Neural cell (in vitro differentiated cells): Measurements from ENCODE around the gene TMEM117. TPM values are rescaled to one million over a fixed set of nuclear protein-coding genes. Genes with fewer than 3 reads are reported as not detected.
A peak's percentile ranks its signal among the peaks of the same experiment; 100 is the strongest.

Experiments used
- H2AFZ ChIP-seq: fragments of 200-600, 300-800 bp; sonication (generic), shearing (Covaris generic); 2 replicates; pipeline ENCODE4 v1.6.0; 2014; ENCODE audit warnings: low read depth, mild to moderate bottlenecking, antibody characterized with exemption, low read length, moderate library complexity
- H3F3A ChIP-seq: fragments of 200-600 bp; shearing (Covaris generic); 2 replicates; pipeline ENCODE4 v1.6.1; 2016; ENCODE audit warnings: mild to moderate bottlenecking, moderate library complexity, mixed read lengths, antibody characterized with exemption, low read length; ENCODE audit not compliant: insufficient read depth, poor library complexity, severe bottlenecking
- H3K27ac ChIP-seq: fragments of 200-600, 300-800 bp; sonication (generic), shearing (Covaris generic); 2 replicates; pipeline ENCODE4 v1.5.1; 2014; ENCODE audit warnings: mild to moderate bottlenecking, low read length, moderate library complexity
- H3K27me3 ChIP-seq: fragments of 300-800, 200-600 bp; sonication (generic), shearing (Covaris generic); 2 replicates; pipeline ENCODE4 v1.6.0; 2014; ENCODE audit warnings: mild to moderate bottlenecking, low read depth, low read length, moderate library complexity; ENCODE audit not compliant: insufficient read depth
- H3K36me3 ChIP-seq: fragments of 300-800, 200-600 bp; sonication (generic), shearing (Covaris generic); 2 replicates; pipeline ENCODE4 v1.5.1; 2014; ENCODE audit warnings: mild to moderate bottlenecking, antibody characterized with exemption, low read length, moderate library complexity; ENCODE audit not compliant: insufficient read depth
- H3K4me2 ChIP-seq: fragments of 300-800, 200-600 bp; sonication (generic), shearing (Covaris generic); 2 replicates; pipeline ENCODE4 v1.6.0; 2014; ENCODE audit warnings: mild to moderate bottlenecking, low read length
- H3K4me3 ChIP-seq: fragments of 300-800, 200-600 bp; sonication (generic), shearing (Covaris generic); 2 replicates; pipeline ENCODE4 v1.5.1; 2014; ENCODE audit warnings: mild to moderate bottlenecking, low read length, moderate library complexity
- H3K79me2 ChIP-seq: fragments of 200-600 bp; shearing (Covaris generic); replicated peaks from 2 replicates; pipeline ENCODE4 v1.6.0; 2014; ENCODE audit warnings: mild to moderate bottlenecking, low read length, moderate library complexity; ENCODE audit not compliant: insufficient read depth
- H3K9ac ChIP-seq: fragments of 300-800, 200-600 bp; sonication (generic), shearing (Covaris generic); 2 replicates; pipeline ENCODE4 v1.6.1; 2016; ENCODE audit warnings: mild to moderate bottlenecking, low read length, mixed read lengths
- H3K9me2 ChIP-seq: fragments of 200-600 bp; shearing (Covaris generic); 2 replicates; pipeline ENCODE4 v1.6.1; 2016; ENCODE audit warnings: mild to moderate bottlenecking, low read length, mixed read lengths; ENCODE audit not compliant: insufficient read depth
- H3K9me3 ChIP-seq: fragments of 200-600, 300-800 bp; sonication (generic), shearing (Covaris generic); 2 replicates; pipeline ENCODE4 v1.6.1; 2016; ENCODE audit warnings: mild to moderate bottlenecking, mixed run types, low read length, moderate library complexity, mixed read lengths
- H4K20me1 ChIP-seq: fragments of 200-600 bp; shearing (Covaris generic); 2 replicates; pipeline ENCODE4 v1.6.1; 2016; ENCODE audit warnings: mild to moderate bottlenecking, mixed run types; ENCODE audit not compliant: insufficient read depth
- CTCF ChIP-seq: fragments of 450-650 bp; IDR thresholded peaks from 2 replicates; pipeline ENCODE4 v1.5.1; 2014; ENCODE audit warnings: antibody characterized with exemption, mild to moderate bottlenecking, moderate library complexity; ENCODE audit not compliant: poor library complexity, severe bottlenecking
- EP300 ChIP-seq: fragments of 450-650 bp; conservative IDR thresholded peaks from 2 replicates; pipeline ENCODE4 v1.6.1; 2014; ENCODE audit warnings: antibody characterized with exemption, mild to moderate bottlenecking, moderate library complexity; ENCODE audit not compliant: poor library complexity, severe bottlenecking
- EZH2 ChIP-seq: fragments of 200-600, 300-800 bp; shearing (Covaris generic), sonication (generic); IDR thresholded peaks from 2 replicates; pipeline ENCODE4 v1.6.1; 2014; ENCODE audit warnings: antibody characterized with exemption, low read length, borderline replicate concordance, mild to moderate bottlenecking; ENCODE audit not compliant: insufficient read depth, poor library complexity, severe bottlenecking
- MXI1 ChIP-seq: fragments of 450-650 bp; conservative IDR thresholded peaks from 2 replicates; pipeline ENCODE4 v1.6.1; 2014; ENCODE audit warnings: antibody characterized with exemption, mild to moderate bottlenecking; ENCODE audit not compliant: poor library complexity, severe bottlenecking
- POLR2AphosphoS5 ChIP-seq: IDR thresholded peaks from 2 replicates; pipeline ENCODE4 v1.6.1; 2012
- RAD21 ChIP-seq: fragments of 450-650 bp; conservative IDR thresholded peaks from 2 replicates; pipeline ENCODE4 v1.6.1; 2014; ENCODE audit warnings: antibody characterized with exemption, mild to moderate bottlenecking, moderate library complexity
- REST ChIP-seq: IDR thresholded peaks from 2 replicates; pipeline ENCODE4 v1.6.1; 2012; ENCODE audit warnings: borderline replicate concordance
- SMC3 ChIP-seq: fragments of 450-650 bp; conservative IDR thresholded peaks from 2 replicates; pipeline ENCODE4 v1.6.1; 2014; ENCODE audit warnings: antibody characterized with exemption, mild to moderate bottlenecking, moderate library complexity; ENCODE audit not compliant: poor library complexity
- TAF1 ChIP-seq: IDR thresholded peaks from 2 replicates; pipeline ENCODE4 v1.6.1; 2012; ENCODE audit warnings: low read depth
- polyA plus RNA-seq: library from polyadenylated mRNA; depleted of rRNA; stranded (reverse); fragments of >200 nt; gene quantifications from 2 replicates; pipeline ENCODE4 v1.2.3, GENCODE V29; 2014

TMEM117 gene
- polyA plus RNA-seq, 1 donor from 2014 or later, result 5.3 TPM

- Histone ChIP-seq H3K4me3 (peak overlapping the region; percentile 76), H3K9me2 (no peaks in the 10 kb centered on the region), H3F3A (no peaks in the 10 kb centered on the region), H2AFZ (peak overlapping the region; percentile 89), H3K9ac (no peak overlapping the region), H3K27me3 (no peaks in the 10 kb centered on the region), H3K27ac (no peak overlapping the region), H3K9me3 (no peaks in the 10 kb centered on the region), H3K4me2 (no peak overlapping the region), H3K79me2 (peaks cover 26% of the 10 kb centered on the region), H4K20me1 (no peaks in the 10 kb centered on the region), H3K36me3 (no peaks in the 10 kb centered on the region)
- TF ChIP-seq RAD21, result no peak
- TF ChIP-seq CTCF, result no peak
- no peak for TF ChIP-seq EZH2
- no peak for TF ChIP-seq TAF1
- no peak for TF ChIP-seq POLR2AphosphoS5
- no peak for TF ChIP-seq REST
- TF ChIP-seq SMC3, result no peak
- no peak for TF ChIP-seq MXI1
- no peak for TF ChIP-seq EP300
Observed at GRCh38 chr12:43807386-43807785, 28.5 kb upstream of the TMEM117 start.

- Histone ChIP-seq H3K9me2 (no peaks in the 10 kb centered on the region), H3K27me3 (no peaks in the 10 kb centered on the region), H3K4me3 (no peak overlapping the region), H3F3A (no peaks in the 10 kb centered on the region), H2AFZ (no peak overlapping the region), H3K36me3 (no peaks in the 10 kb centered on the region), H3K9ac (no peak overlapping the region), H3K27ac (no peak overlapping the region), H4K20me1 (no peaks in the 10 kb centered on the region), H3K9me3 (no peaks in the 10 kb centered on the region), H3K79me2 (no peaks in the 10 kb centered on the region), H3K4me2 (no peak overlapping the region)
- no peak for TF ChIP-seq TAF1
- no peak for TF ChIP-seq CTCF
- no peak for TF ChIP-seq POLR2AphosphoS5
- no peak for TF ChIP-seq MXI1
- no peak for TF ChIP-seq SMC3
- TF ChIP-seq EZH2, result no peak
- TF ChIP-seq RAD21, result no peak
- no peak for TF ChIP-seq REST
- no peak for TF ChIP-seq EP300
Observed at GRCh38 chr12:43812057-43812456, 23.8 kb upstream of the TMEM117 start.
